DMS 273 (cell line): ENCODE measurements around the gene AHCYL1.
A peak's percentile ranks its signal among the peaks of the same experiment; 100 is the strongest.

Source experiments
- DNase-seq: peaks from one replicate; lab custom pipeline; 2025; ENCODE audit not compliant: unreplicated experiment; lab: John Stamatoyannopoulos, UW

The AHCYL1 gene

DNA sequence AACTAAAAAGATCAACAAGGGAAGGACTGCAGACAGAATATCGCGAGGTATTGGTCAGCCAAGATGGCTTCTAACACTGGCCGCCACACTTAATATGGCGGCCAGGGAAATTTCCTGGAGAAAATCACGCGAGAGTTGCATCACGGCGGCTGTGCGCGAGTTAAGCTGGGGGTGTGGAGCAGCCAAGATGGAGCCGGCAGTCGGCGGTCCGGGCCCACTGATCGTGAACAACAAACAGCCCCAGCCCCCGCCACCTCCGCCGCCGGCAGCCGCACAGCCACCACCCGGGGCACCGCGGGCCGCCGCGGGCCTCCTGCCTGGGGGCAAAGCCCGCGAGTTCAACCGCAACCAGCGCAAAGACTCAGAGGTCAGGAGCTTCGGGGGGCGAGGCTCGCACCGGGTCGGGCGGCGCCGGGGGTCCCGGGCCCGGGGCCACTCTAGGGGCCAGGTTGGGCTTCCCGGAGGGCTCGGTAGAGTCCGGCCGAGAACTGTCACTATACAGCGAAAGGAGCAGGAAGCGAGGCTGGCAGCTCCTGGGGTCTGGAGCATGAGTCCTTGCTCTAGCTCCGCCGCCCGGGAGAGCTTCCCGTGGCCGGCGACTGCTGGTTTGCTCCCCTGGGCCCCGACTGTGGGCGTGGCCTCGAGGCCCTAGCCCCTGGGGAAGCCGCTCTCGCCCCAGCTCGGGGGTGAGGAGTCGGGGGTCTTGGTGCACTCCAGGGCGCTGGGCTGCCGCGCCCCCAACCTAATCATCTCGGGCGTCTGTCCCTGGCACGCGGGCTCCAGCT is 50.1 kb downstream of the AHCYL1 start, which contains the start of gene STRIP1:
Gene STRIP1 (plus strand): TSS at position 174 of the 785 bp plus-strand sequence. CDS start 14 bp downstream, at position 188.
- peak; percentile 98 for DNase-seq

DNA sequence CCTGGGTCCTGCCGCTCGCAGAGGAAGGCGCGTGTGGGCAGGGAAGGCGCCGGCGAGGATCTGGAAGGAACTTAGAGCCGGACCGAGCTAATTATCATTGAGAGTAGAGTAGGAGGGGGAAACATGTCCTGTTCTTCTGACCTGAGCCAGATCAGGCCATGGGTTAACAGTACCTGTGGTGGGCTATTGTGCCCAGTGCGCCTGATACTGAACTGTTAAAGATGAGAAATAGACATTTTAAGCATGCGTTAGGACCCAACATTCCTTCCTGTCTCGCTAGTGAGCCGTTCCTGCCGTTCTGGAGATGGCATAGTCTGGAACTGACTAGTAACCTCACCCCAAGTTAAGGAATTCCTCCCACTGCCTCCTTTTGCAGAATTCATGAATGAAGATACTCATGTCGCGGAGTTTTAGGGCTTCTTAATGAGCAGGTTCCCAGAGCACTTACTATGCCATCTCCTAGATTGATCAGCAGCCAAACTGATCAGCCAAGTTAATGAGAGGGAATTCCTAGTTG is 50.7 kb downstream of the AHCYL1 start:
- peak; percentile 56 for DNase-seq

DNA sequence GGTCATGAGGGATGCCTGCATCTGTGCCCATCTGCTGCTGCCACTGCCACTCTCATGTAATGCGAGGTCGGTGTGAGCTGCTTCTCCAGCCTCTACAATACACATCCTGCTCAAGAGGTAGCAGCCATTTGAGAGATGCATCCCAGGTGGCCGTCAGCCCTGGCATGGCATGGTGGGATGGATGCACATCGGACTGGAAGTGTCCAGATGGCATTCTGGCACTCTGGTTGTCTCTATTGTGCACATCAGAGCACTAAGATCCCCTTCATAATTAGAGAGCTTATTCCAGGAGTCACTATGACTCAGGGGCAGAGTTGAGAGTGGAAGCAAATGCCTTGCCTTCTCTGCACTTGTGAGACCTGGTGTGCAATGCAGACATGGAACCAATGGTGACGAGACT is 53.7 kb downstream of the AHCYL1 start:
- DNase-seq = no peak

- no peak for DNase-seq
Observed at GRCh38 chr1:110039641-110040040, 55.1 kb downstream of the AHCYL1 start.

GRCh38 chr1:110040548-110040947 is 56.0 kb downstream of the AHCYL1 start:
- no peak for DNase-seq

DNA sequence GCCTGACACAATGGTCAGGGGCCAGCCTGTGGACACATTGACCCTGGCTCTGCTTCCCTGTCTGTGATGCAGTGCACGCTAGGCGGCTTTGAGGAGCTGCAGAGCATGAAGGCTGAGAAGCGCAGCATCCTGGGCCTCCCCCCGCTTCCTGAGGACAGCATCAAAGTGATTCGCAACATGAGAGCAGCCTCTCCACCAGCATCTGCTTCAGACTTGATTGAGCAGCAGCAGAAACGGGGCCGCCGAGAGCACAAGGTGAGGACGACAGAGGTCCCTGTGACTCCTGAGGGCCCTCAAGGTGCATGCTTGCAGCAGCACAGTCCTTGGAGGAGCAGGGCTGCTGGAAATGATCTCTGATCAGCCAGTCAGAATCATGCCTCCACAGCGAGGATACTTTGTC is 58.5 kb downstream of the AHCYL1 start:
- no peak for DNase-seq

DNA sequence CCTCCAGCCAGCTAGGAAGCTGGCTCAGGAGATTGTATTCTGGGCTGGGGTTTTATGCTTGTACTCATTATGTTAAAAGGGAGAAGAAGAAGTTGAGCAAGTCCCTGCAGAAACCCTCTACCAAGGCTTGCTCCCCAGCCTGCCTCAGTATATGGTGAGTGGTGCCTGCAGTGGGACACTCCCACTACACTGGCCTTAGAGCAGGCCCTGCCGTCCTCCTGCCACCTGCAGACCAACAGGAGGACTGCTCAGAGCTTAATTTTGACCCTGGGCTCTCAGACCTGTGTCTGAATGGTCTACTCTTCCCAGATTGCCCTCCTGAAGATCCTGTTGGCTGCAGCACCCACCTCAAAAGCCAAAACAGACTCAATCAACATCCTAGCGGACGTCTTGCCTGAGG is 62.9 kb downstream of the AHCYL1 start:
- no peak for DNase-seq

DNA sequence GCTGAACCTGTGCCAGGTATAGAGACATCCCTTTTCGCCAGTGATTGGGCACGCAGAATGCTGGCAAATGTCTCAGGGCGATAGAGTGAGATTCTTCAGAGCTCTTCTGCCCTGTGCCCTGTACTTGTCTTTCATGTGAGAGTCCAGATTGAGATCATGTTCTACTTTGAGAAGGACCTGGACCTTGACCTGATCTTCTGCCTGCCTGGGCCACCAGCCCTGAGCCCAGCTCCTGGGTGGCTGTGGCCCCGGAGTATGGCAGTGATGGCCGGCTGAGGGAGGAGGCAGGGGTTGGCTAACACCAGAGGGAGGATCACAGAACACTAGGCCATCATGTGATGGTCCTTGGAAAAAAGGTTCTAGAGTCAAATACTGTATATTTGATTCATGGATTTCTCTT is 63.7 kb downstream of the AHCYL1 start:
- no peak for DNase-seq

GRCh38 chr1:110048923-110049601 is 64.5 kb downstream of the AHCYL1 start:
- DNase-seq = no peak

DNA sequence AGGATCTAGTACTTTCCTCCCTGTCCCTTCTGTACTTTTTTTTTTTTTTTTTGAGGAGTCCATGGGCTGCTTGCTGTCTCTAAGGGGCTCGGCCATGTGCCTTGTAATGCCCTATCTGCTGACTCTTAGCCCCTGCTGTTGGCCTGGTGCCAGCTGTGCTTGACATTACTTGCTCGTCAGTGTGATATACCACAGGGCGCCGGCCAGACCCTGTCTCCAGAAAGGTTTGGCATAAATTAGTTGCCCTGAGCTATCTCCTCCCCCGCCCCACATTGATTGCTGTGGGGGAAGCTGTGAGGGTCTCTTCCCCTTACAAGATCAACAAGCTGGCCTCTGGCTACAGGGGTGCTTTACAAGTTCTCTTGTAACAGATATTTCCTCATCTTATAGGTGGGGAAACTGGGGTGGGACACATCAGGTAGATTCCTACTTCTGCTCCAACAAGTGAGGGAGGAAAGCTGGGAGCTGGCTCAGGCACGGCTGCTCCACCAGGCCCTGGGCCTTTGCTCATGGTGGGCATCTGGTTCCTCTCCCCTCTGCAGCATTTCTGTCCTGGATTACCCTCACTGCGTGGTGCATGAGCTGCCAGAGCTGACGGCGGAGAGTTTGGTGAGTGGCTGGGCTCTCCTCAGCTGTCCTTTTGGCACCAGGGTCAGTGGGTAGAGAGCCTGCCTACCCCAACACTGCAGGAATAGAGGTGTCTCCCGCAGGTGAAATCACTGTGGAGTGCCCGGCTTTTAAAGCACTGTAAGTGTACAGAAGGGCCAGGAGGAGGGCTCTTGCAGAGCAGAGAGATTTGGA is 65.4 kb downstream of the AHCYL1 start:
- peak; percentile 16 for DNase-seq

DNA sequence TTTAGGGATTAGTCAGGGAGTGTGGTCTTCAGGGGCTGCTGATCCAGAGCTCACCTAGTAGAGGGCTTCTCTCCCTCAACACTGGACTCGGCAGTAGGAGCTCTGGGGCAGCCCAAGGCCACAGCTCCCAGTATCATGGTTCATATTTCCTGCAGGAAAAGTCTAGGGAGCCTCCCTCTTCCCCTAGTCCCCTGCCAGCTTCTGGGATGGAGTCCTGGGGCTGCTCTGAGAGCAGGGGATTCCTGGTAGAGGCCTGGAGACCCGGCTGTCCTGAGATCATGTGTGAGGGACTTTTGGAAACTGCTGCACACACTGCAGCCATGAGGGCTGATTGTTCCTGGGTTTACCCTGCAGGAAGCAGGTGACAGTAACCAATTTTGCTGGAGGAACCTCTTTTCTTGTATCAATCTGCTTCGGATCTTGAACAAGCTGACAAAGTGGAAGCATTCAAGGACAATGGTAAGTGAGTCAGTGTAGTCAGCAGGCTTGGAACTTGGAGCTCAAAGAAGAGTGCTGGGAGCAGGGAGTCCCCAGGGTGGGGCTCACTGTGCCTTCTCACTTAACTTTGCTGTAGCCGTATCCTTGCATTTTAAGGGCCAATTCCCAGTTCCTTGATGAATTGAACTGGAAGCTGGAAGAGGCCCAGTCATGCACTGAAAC is 66.2 kb downstream of the AHCYL1 start:
- no peak for DNase-seq

- DNase-seq = no peak
Observed at GRCh38 chr1:110051262-110051648, 66.7 kb downstream of the AHCYL1 start.

GRCh38 chr1:110053552-110054428 is 69.2 kb downstream of the AHCYL1 start:
- peak; percentile 72 for DNase-seq

- no peak for DNase-seq
Observed at GRCh38 chr1:110055493-110056284, 71.1 kb downstream of the AHCYL1 start.

DNA sequence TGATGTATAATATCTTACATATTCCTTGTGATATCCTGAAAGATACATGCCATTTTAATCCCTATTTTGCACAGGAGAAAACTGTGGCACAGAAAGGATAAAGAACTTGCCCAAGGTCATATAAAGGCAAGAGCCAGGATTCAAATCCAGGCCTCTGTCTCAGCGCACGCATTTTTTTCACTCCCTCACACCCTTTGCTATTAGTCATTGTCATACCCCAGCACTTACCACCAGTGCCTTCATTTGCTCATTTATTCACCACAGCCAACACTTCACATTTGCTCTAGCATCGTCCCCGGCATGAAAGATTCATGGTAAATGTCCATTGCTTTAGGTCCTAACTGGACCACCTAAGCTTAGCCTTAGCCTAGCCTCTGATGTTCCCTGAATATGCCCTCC is 71.7 kb downstream of the AHCYL1 start:
- DNase-seq = no peak

- DNase-seq = no peak
Observed at GRCh38 chr1:110056776-110057175, 72.2 kb downstream of the AHCYL1 start.

DNA sequence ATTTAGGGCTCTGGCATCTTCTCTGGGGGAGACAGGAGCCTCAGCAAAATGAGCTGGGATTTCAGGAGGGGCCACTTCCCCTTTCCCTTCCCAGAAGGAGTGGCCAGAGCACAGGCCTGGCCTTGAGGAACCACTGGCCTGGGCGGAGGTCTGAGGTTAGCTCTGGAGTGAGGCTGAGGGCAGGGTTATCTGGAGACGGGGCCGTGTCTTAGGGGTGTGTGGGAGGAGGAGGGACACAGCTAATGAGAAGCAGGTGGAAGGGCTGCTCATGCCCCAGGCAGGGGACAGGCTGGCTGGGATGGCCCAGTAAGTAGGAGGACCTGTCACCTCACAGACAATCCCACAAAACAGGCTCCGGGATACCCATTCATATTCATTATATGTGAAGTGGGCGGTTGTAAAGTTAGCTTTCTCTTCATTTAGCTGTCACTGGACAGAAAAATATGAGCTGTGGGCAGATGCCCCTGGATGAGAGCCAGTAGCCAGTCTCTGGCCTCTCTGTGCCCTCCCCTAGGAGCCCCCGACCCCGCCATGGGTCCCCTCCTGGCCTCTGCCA is 73.5 kb downstream of the AHCYL1 start:
- DNase-seq = no peak

- DNase-seq = no peak
Observed at GRCh38 chr1:110058591-110058990, 74.0 kb downstream of the AHCYL1 start.
